NCI-H526 (cell line): ENCODE measurements around the gene WWC2.

Experiments used
- DNase-seq, 2 experiments: peaks; one replicate each; lab custom pipeline; 2025; lab: John Stamatoyannopoulos, UW

WWC2 gene

GRCh38 chr4:183256756-183257385 lies 157.8 kb downstream of the WWC2 start:
- DNase-seq: peak in 1 of 2 experiments; percentile 44

GRCh38 chr4:183257808-183258207 lies 158.8 kb downstream of the WWC2 start:
- DNase-seq: peak in 1 of 2 experiments; percentile 4

- peak; percentile 15 to 30 for DNase-seq
Observed at GRCh38 chr4:183260491-183261151, 161.6 kb downstream of the WWC2 start.

GRCh38 chr4:183261953-183262775 lies 163.1 kb downstream of the WWC2 start:
- DNase-seq: peak; percentile 67 to 77

GRCh38 chr4:183262776-183263100 lies 163.7 kb downstream of the WWC2 start:
- no peak for DNase-seq

- DNase-seq: no peak
Observed at GRCh38 chr4:183263787-183264386, 164.8 kb downstream of the WWC2 start.

GRCh38 chr4:183264614-183265013 lies 165.6 kb downstream of the WWC2 start:
- no peak for DNase-seq

- no peak for DNase-seq
Observed at GRCh38 chr4:183266371-183266770, 167.3 kb downstream of the WWC2 start.

- no peak for DNase-seq
Observed at GRCh38 chr4:183268556-183268955, 169.5 kb downstream of the WWC2 start.

GRCh38 chr4:183272384-183272783 lies 173.3 kb downstream of the WWC2 start:
- DNase-seq: no peak

GRCh38 chr4:183276106-183276505 lies 177.0 kb downstream of the WWC2 start:
- DNase-seq: no peak

- DNase-seq: no peak
Observed at GRCh38 chr4:183284258-183284785, 185.3 kb downstream of the WWC2 start.

- DNase-seq: no peak
Observed at GRCh38 chr4:183284965-183285364, 185.9 kb downstream of the WWC2 start.

GRCh38 chr4:183285886-183286285 lies 186.8 kb downstream of the WWC2 start:
- DNase-seq: no peak

- no peak for DNase-seq
Observed at GRCh38 chr4:183286590-183287308, 187.7 kb downstream of the WWC2 start.

GRCh38 chr4:183287309-183287659 lies 188.2 kb downstream of the WWC2 start:
- no peak for DNase-seq

GRCh38 chr4:183287677-183288076 lies 188.6 kb downstream of the WWC2 start:
- no peak for DNase-seq

- DNase-seq: no peak
Observed at GRCh38 chr4:183288955-183289354, 189.9 kb downstream of the WWC2 start.

GRCh38 chr4:183289688-183290087 lies 190.6 kb downstream of the WWC2 start:
- DNase-seq: no peak

- DNase-seq: no peak
Observed at GRCh38 chr4:183291070-183291469, 192.0 kb downstream of the WWC2 start.

- DNase-seq: no peak
Observed at GRCh38 chr4:183295711-183296110, 196.7 kb downstream of the WWC2 start.

- no peak for DNase-seq
Observed at GRCh38 chr4:183297675-183298074, 198.6 kb downstream of the WWC2 start.
